Naive B cell (primary cell): Measurements from ENCODE around the gene ZBTB16. TPM values are rescaled to one million over a fixed set of nuclear protein-coding genes. Genes with fewer than 3 reads are reported as not detected.

Experiments
- ATAC-seq, 2 donors: fragments of 150-1000 bp; cut with Tn5 transposase; 2 replicates each; pipeline ENCODE4 v1.10.0; 2021; ENCODE audit warnings: low read depth in 2 of 2, mild to moderate bottlenecking in 2 of 2, moderate library complexity in 2 of 2
- DNase-seq: peaks from one replicate; pipeline ENCODE4 v3.0.0; 2022
- H3K27ac Mint-ChIP-seq, 6 donors: one replicate each; pipeline ENCODE4 v1.8.0; 2020 to 2022; ENCODE audit warnings: mild to moderate bottlenecking in 6 of 6, mixed read lengths in 6 of 6, moderate library complexity in 5 of 6, inconsistent platforms in 2 of 6
- H3K27me3 Mint-ChIP-seq, 3 donors: one replicate each; pipeline ENCODE4 v1.8.0; 2021 to 2022; ENCODE audit warnings: mixed read lengths in 3 of 3, mild to moderate bottlenecking in 1 of 3
- H3K36me3 Mint-ChIP-seq, 2 donors: one replicate each; pipeline ENCODE4 v1.8.0; 2020 to 2022; ENCODE audit warnings: mixed read lengths in 2 of 2, inconsistent platforms in 1 of 2, mild to moderate bottlenecking in 1 of 2
- H3K4me1 Mint-ChIP-seq, 3 donors: one replicate each; pipeline ENCODE4 v1.8.0; 2020 to 2022; ENCODE audit warnings: mixed read lengths in 3 of 3, inconsistent platforms in 1 of 3, mild to moderate bottlenecking in 1 of 3, moderate library complexity in 1 of 3
- H3K4me3 Mint-ChIP-seq, 8 donors: one replicate each; pipeline ENCODE4 v1.8.0; 2020 to 2022; ENCODE audit warnings: mild to moderate bottlenecking in 8 of 8, mixed read lengths in 8 of 8, moderate library complexity in 8 of 8, inconsistent platforms in 2 of 8
- H3K9me3 Mint-ChIP-seq, 7 donors: one replicate each; pipeline ENCODE4 v1.8.0; 2020 to 2022; ENCODE audit warnings: mixed read lengths in 7 of 7, mild to moderate bottlenecking in 5 of 7, inconsistent platforms in 2 of 7, moderate library complexity in 1 of 7
- polyA plus RNA-seq, 6 donors: library from polyadenylated mRNA; unstranded; fragments of 300-500 nt; fragmentation: Illumina TruSeq; gene quantifications; one replicate each; pipeline ENCODE4 v1.2.3, GENCODE V29; 2021; ENCODE audit warnings: low read depth in 6 of 6

Gene ZBTB16
- polyA plus RNA-seq, 6 donors from 2014 or later, result 10.0 to 178 (median 50.5) TPM

DNA sequence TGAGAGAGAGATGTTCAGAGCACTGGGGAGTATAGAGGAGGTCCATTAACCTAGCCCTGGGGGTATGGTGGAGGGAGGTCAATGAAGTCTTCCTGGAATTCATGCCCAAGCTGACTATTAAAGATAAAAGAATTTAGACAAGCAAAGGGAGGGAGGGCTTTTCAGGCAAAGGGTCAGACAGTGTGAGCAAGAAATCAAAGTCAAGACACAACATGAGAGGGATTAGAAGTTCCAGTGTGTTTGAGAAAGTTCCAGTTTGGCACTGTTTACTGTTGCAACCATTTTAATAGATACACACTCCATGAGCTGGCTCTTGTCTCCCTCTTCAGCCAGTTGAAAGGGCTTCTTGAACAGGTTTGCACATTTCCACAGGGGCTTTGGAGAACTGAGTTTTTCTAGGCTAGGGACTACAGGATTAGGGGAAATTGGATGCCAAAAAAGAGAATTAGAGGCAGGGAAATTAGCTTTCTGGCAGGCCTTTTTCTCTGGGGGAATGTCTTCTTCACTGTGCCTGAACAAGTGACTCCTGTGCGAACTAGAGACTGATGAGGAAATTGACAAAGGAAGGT is 222.0 kb downstream of the ZBTB16 start:
- H3K27ac Mint-ChIP-seq, result no peak overlapping the region
- no peaks in the 10 kb centered on the region for H3K36me3 Mint-ChIP-seq
- peaks cover 27 to 47% (median 45%) of the 10 kb centered on the region in 3 donors for H3K27me3 Mint-ChIP-seq

GRCh38 chr11:114282488-114282887 is 223.0 kb downstream of the ZBTB16 start:
- H3K27me3 Mint-ChIP-seq, result peaks cover 25 to 47% (median 39%) of the 10 kb centered on the region in 3 donors
- DNase-seq (no peak), ATAC-seq (no peak)
- no peak overlapping the region for H3K27ac Mint-ChIP-seq
- no peaks in the 10 kb centered on the region for H3K9me3 Mint-ChIP-seq
- no peaks in the 10 kb centered on the region for H3K36me3 Mint-ChIP-seq
- H3K4me3 Mint-ChIP-seq, result no peak overlapping the region
- no peaks in the 10 kb centered on the region for H3K4me1 Mint-ChIP-seq

More for the DNA sequence above, 222.0 kb downstream of the ZBTB16 start:
- no peak for ATAC-seq
- Mint-ChIP-seq H3K9me3 (no peaks in the 10 kb centered on the region), H3K4me3 (no peak overlapping the region), H3K4me1 (no peaks in the 10 kb centered on the region)
- DNase-seq, result no peak

DNA sequence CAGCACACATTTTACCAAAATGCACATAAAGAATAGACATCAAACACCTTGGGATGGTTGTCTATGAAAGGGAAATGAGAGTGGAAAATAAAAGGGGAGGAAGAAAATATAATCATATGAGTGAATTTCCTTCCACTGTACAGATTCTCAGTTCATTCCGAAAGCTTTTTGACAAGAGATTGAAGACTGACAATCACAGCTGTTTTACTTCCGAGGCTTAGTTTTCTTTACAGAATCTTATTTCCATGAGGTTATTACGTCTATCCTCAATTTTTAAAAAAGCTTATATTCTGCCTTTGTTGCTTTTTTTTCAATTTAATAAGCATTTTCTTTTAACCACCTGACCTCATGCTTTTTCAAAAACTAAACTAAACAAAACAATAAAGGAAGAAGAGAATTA is 223.9 kb downstream of the ZBTB16 start:
- H3K36me3 Mint-ChIP-seq, result no peaks in the 10 kb centered on the region
- H3K4me1 Mint-ChIP-seq, result no peaks in the 10 kb centered on the region
- DNase-seq (no peak), ATAC-seq (no peak)
- H3K27me3 Mint-ChIP-seq, result peaks cover 21 to 38% (median 30%) of the 10 kb centered on the region in 3 donors
- H3K9me3 Mint-ChIP-seq, result no peaks in the 10 kb centered on the region
- peak overlapping the region in 1 of 6 donors; percentile 34 for H3K27ac Mint-ChIP-seq
- no peak overlapping the region for H3K4me3 Mint-ChIP-seq

GRCh38 chr11:114284021-114284420 is 224.5 kb downstream of the ZBTB16 start:
- ATAC-seq, result no peak
- no peaks in the 10 kb centered on the region for H3K4me1 Mint-ChIP-seq

DNA sequence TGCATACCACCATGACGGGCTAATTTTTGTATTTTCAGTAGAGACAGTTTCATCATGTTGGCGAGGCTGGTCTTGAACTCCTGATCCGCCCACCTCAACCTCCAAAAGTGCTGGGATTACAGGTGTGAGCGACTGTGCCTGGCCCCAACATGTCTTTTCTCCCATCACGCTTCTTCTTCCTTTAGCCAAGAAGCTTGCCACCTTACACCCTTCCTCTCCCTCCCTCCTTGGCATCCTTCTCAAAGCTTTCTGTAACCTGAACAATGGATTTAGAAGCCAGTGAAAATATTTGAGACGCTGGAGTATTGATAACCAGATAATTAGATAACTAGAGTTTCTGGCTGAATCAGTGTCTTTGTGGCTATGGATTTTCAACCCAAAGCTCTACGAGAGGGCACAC is 225.4 kb downstream of the ZBTB16 start:
- ATAC-seq, result no peak

More at GRCh38 chr11:114284021-114284420, 224.5 kb downstream of the ZBTB16 start:
- H3K27me3 Mint-ChIP-seq, result peaks cover 17 to 33% (median 24%) of the 10 kb centered on the region in 3 donors
- H3K9me3 Mint-ChIP-seq, result no peaks in the 10 kb centered on the region
- DNase-seq, result no peak
- H3K27ac Mint-ChIP-seq, result peak overlapping the region in 1 of 6 donors; percentile 37
- no peaks in the 10 kb centered on the region for H3K36me3 Mint-ChIP-seq
- no peak overlapping the region for H3K4me3 Mint-ChIP-seq

GRCh38 chr11:114285599-114285998 is 226.1 kb downstream of the ZBTB16 start:
- no peaks in the 10 kb centered on the region for H3K4me1 Mint-ChIP-seq
- ATAC-seq (no peak), DNase-seq (no peak)
- H3K36me3 Mint-ChIP-seq, result no peaks in the 10 kb centered on the region
- no peak overlapping the region for H3K4me3 Mint-ChIP-seq
- peak overlapping the region in 1 of 6 donors; percentile 50 for H3K27ac Mint-ChIP-seq
- peaks cover 18 to 32% (median 20%) of the 10 kb centered on the region in 3 donors for H3K27me3 Mint-ChIP-seq
- no peaks in the 10 kb centered on the region for H3K9me3 Mint-ChIP-seq

More for the DNA sequence above, 225.4 kb downstream of the ZBTB16 start:
- H3K36me3 Mint-ChIP-seq, result no peaks in the 10 kb centered on the region
- no peak overlapping the region for H3K4me3 Mint-ChIP-seq
- peaks cover 16 to 30% (median 16%) of the 10 kb centered on the region in 3 donors for H3K27me3 Mint-ChIP-seq
- no peaks in the 10 kb centered on the region for H3K9me3 Mint-ChIP-seq
- no peak for DNase-seq
- no peak overlapping the region for H3K27ac Mint-ChIP-seq
- no peaks in the 10 kb centered on the region for H3K4me1 Mint-ChIP-seq

GRCh38 chr11:114286229-114286628 is 226.7 kb downstream of the ZBTB16 start:
- no peak for DNase-seq
- no peak for ATAC-seq

GRCh38 chr11:114287154-114287553 is 227.6 kb downstream of the ZBTB16 start:
- Mint-ChIP-seq H3K27me3 (peaks cover 16 to 35% (median 18%) of the 10 kb centered on the region in 3 donors), H3K4me3 (no peak overlapping the region), H3K27ac (no peak overlapping the region), H3K9me3 (no peaks in the 10 kb centered on the region), H3K4me1 (no peaks in the 10 kb centered on the region), H3K36me3 (no peaks in the 10 kb centered on the region)
- ATAC-seq, result no peak
- no peak for DNase-seq

More at GRCh38 chr11:114286229-114286628, 226.7 kb downstream of the ZBTB16 start:
- peaks cover 16 to 35% (median 20%) of the 10 kb centered on the region in 3 donors for H3K27me3 Mint-ChIP-seq
- peak overlapping the region in 1 of 6 donors; percentile 82 for H3K27ac Mint-ChIP-seq
- H3K4me1 Mint-ChIP-seq, result no peaks in the 10 kb centered on the region
- no peaks in the 10 kb centered on the region for H3K9me3 Mint-ChIP-seq
- H3K36me3 Mint-ChIP-seq, result no peaks in the 10 kb centered on the region
- H3K4me3 Mint-ChIP-seq, result no peak overlapping the region

GRCh38 chr11:114288136-114288535 is 228.6 kb downstream of the ZBTB16 start:
- Mint-ChIP-seq H3K4me1 (no peaks in the 10 kb centered on the region), H3K9me3 (no peaks in the 10 kb centered on the region), H3K27me3 (peaks cover 13 to 30% (median 18%) of the 10 kb centered on the region in 3 donors), H3K27ac (no peak overlapping the region), H3K36me3 (no peaks in the 10 kb centered on the region), H3K4me3 (no peak overlapping the region)
- no peak for ATAC-seq
- DNase-seq, result no peak

GRCh38 chr11:114289779-114290178 is 230.3 kb downstream of the ZBTB16 start:
- H3K4me1 Mint-ChIP-seq, result no peaks in the 10 kb centered on the region
- DNase-seq (no peak), ATAC-seq (no peak)
- no peak overlapping the region for H3K4me3 Mint-ChIP-seq
- H3K27me3 Mint-ChIP-seq, result peaks cover 13 to 36% (median 26%) of the 10 kb centered on the region in 3 donors
- H3K27ac Mint-ChIP-seq, result no peak overlapping the region
- H3K9me3 Mint-ChIP-seq, result peaks cover 0 to 3% (median 0%) of the 10 kb centered on the region in 7 donors
- H3K36me3 Mint-ChIP-seq, result no peaks in the 10 kb centered on the region

DNA sequence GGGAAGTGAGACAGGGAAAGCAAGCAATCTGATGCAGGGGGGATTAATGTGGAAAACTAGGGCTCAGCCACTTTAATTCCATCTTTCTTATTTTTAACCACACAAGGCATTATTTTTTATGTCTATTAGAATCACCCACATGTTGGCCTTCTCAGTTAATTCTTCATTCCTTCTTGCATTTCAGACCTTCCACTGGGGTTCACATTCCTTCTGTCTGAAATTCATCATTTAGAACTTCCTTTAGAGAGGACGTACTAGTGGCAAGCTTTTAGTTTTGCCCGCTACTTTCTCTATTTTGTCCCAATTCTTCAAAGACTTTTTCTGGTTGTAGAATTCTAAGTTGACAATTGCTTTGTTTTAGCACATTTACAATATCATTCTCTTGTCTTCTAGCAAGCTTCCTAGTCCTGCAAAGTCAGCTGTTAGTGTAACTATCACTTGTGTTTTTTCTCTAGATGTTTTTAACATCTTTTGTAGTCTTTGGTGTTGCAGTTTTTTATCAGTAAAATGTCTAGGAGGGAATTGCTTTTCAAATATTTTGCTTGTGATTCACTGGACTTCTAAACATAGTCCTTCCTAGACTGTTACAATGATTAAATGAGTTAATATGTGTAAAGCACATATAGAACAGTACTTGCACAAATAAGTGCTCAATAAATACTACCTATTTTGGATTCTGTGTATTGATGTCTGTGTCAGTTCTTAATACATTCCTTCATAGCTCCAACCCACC is 231.2 kb downstream of the ZBTB16 start:
- no peaks in the 10 kb centered on the region for H3K36me3 Mint-ChIP-seq
- no peak overlapping the region for H3K4me3 Mint-ChIP-seq
- ATAC-seq (no peak), DNase-seq (no peak)
- H3K4me1 Mint-ChIP-seq, result no peaks in the 10 kb centered on the region
- H3K9me3 Mint-ChIP-seq, result peaks cover 0 to 3% (median 0%) of the 10 kb centered on the region in 7 donors
- peaks cover 15 to 37% (median 26%) of the 10 kb centered on the region in 3 donors for H3K27me3 Mint-ChIP-seq
- no peak overlapping the region for H3K27ac Mint-ChIP-seq

DNA sequence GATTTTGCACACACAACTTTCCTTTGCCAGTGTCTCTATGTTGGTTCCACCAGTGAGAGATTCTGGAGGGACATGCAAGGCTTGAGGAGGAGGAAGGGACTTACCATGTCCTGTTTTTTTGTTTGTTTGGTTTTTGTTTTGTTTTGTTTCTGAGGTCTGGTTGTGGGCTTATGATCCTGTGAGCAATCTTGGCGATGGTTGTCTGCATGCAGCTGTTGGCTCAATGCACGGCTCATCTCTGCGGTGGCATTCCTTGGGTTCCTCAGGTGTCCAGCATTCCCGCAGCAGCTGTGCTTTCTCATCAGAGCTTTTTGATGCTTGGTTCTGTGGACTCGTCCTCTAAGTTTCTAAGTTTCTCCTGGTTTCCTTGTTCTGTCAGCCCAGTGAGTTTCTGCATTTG is 231.9 kb downstream of the ZBTB16 start:
- Mint-ChIP-seq H3K27me3 (peaks cover 15 to 42% (median 26%) of the 10 kb centered on the region in 3 donors), H3K27ac (peak overlapping the region in 1 of 6 donors; percentile 27)
- DNase-seq, result no peak

DNA sequence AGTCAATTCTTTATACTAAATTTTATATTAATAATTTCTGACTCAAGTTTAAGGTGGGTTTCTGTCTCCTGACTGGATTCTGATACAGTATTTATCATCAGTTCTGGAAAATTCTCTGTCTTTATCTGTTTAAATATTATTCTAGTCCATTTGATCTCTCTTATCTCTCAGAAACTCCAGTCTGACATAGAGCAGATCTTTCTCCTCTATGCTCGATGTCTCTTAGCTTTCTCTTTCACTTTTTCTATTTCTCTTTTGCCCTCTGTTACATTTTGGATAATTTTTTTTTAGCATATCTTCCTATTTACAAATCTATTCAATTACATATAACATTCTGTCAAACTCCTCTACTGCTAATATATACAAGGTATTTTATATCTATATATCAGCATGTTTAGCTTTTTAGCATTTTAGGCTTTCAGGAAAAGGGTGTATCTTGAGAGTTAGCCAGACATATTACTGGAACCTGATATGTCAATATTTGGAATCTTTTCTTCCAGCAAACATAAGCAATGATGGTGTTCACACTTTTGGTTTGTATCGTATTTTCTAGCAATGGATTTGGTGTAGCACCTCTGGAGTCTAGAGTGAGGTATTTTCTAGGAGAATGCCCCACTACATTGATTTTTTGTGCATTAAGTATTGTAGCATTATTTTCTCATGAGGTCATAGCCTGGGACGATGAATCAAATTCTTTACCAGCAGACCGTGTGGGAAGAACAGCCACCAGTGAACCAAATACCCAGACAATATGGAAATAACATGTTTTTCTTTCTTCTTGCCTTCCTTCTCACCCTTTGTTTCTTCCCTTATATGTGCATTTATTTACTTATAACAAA is 232.6 kb downstream of the ZBTB16 start:
- ATAC-seq (no peak), DNase-seq (no peak)
- Mint-ChIP-seq H3K36me3 (no peaks in the 10 kb centered on the region), H3K4me1 (no peaks in the 10 kb centered on the region), H3K4me3 (no peak overlapping the region), H3K27me3 (peaks cover 15 to 38% (median 26%) of the 10 kb centered on the region in 3 donors), H3K9me3 (peaks cover 0 to 3% (median 0%) of the 10 kb centered on the region in 7 donors), H3K27ac (peak overlapping the region in 1 of 6 donors; percentile 15)

More for the DNA sequence above, 231.9 kb downstream of the ZBTB16 start:
- no peak for ATAC-seq
- Mint-ChIP-seq H3K4me3 (no peak overlapping the region), H3K4me1 (no peaks in the 10 kb centered on the region), H3K36me3 (no peaks in the 10 kb centered on the region), H3K9me3 (peaks cover 0 to 3% (median 0%) of the 10 kb centered on the region in 7 donors)
